ENCODE results near the gene KRT38. TPM values are rescaled to one million over a fixed set of nuclear protein-coding genes. Genes with fewer than 3 reads are reported as not detected.

KRT38 gene
- total and polyA plus RNA-seq, 4 donors = not detected

Small RNAs within 50 kb of the gene (small RNA-seq; reads per million reads assigned to genes)
- 0.40 reads per million, percentile 44 among the genes with 10 or more reads in this experiment for gene RNU2-32P

Other genes starting within 250 kb of the KRT38 start
- not detected for gene KRTAP9-2, start 214.3 kb downstream of the KRT38 start, total RNA-seq
- gene KRTAP9-2, start 214.3 kb downstream of the KRT38 start, polyA plus RNA-seq = not detected
- gene KRTAP9-3, start 208.5 kb downstream of the KRT38 start, total RNA-seq = not detected
- not detected for gene KRTAP9-3, start 208.5 kb downstream of the KRT38 start, polyA plus RNA-seq
- not detected for gene KRTAP9-8, start 203.0 kb downstream of the KRT38 start, total RNA-seq
- gene KRTAP9-8, start 203.0 kb downstream of the KRT38 start, polyA plus RNA-seq = not detected
- gene KRTAP9-4, start 191.3 kb downstream of the KRT38 start, total RNA-seq = not detected
- gene KRTAP9-4, start 191.3 kb downstream of the KRT38 start, polyA plus RNA-seq = not detected
- not detected for gene KRTAP9-9, start 185.6 kb downstream of the KRT38 start, total RNA-seq
- not detected for gene KRTAP9-9, start 185.6 kb downstream of the KRT38 start, polyA plus RNA-seq
- not detected for gene KRTAP9-6, start 175.6 kb downstream of the KRT38 start, total RNA-seq
- gene KRTAP9-6, start 175.6 kb downstream of the KRT38 start, polyA plus RNA-seq = not detected
- not detected for gene KRTAP9-7, start 165.3 kb downstream of the KRT38 start, total RNA-seq
- gene KRTAP9-7, start 165.3 kb downstream of the KRT38 start, polyA plus RNA-seq = not detected
- gene KRTAP29-1, start 138.1 kb downstream of the KRT38 start, total RNA-seq = not detected
- not detected for gene KRTAP29-1, start 138.1 kb downstream of the KRT38 start, polyA plus RNA-seq
- gene KRTAP16-1, start 131.7 kb downstream of the KRT38 start, total RNA-seq = not detected
- gene KRTAP16-1, start 131.7 kb downstream of the KRT38 start, polyA plus RNA-seq = not detected
- not detected for gene KRTAP17-1, start 125.3 kb downstream of the KRT38 start, total RNA-seq
- not detected for gene KRTAP17-1, start 125.3 kb downstream of the KRT38 start, polyA plus RNA-seq
- not detected for gene KRT33A, start 90.2 kb downstream of the KRT38 start, total RNA-seq
- gene KRT33A, start 90.2 kb downstream of the KRT38 start, polyA plus RNA-seq = not detected
- gene KRT33B, start 71.2 kb downstream of the KRT38 start, total RNA-seq = not detected
- gene KRT33B, start 71.2 kb downstream of the KRT38 start, polyA plus RNA-seq = not detected
- gene KRT34, start 58.7 kb downstream of the KRT38 start, total RNA-seq = not detected
- not detected for gene KRT34, start 58.7 kb downstream of the KRT38 start, polyA plus RNA-seq
- gene KRT31, start 43.4 kb downstream of the KRT38 start, total RNA-seq = not detected
- gene KRT31, start 43.4 kb downstream of the KRT38 start, polyA plus RNA-seq = not detected
- not detected for gene KRT37, start 16.4 kb downstream of the KRT38 start, total RNA-seq
- gene KRT37, start 16.4 kb downstream of the KRT38 start, polyA plus RNA-seq = not detected
- gene KRT32, start 26.4 kb upstream of the KRT38 start, total RNA-seq = not detected
- gene KRT32, start 26.4 kb upstream of the KRT38 start, polyA plus RNA-seq = not detected
- gene KRT35, start 40.2 kb upstream of the KRT38 start, total RNA-seq = not detected
- gene KRT35, start 40.2 kb upstream of the KRT38 start, polyA plus RNA-seq = not detected
- gene KRT36, start 48.9 kb upstream of the KRT38 start, total RNA-seq = under 1 TPM in 1 of 2 donors, not detected in 1; 0.05 TPM
- gene KRT36, start 48.9 kb upstream of the KRT38 start, polyA plus RNA-seq = not detected
- 1 to 10 TPM in 1 of 2 donors, not detected in 1; 3.7 TPM for gene KRT13, start 64.6 kb upstream of the KRT38 start, total RNA-seq
- 1 to 10 TPM in 1 of 2 donors, under 1 TPM in 1; 0.13 to 2.8 TPM for gene KRT13, start 64.6 kb upstream of the KRT38 start, polyA plus RNA-seq
- not detected for gene KRT15, start 77.9 kb upstream of the KRT38 start, total RNA-seq
- under 1 TPM in 1 of 2 donors, not detected in 1; 0.14 TPM for gene KRT15, start 77.9 kb upstream of the KRT38 start, polyA plus RNA-seq
- gene KRT19, start 87.3 kb upstream of the KRT38 start, total RNA-seq = 1 to 10 TPM; 3.1 to 3.4 TPM
- gene KRT19, start 87.3 kb upstream of the KRT38 start, polyA plus RNA-seq = 1 to 10 TPM; 3.8 to 5.8 TPM
- not detected for gene KRT9, start 131.1 kb upstream of the KRT38 start, total RNA-seq
- not detected for gene KRT9, start 131.1 kb upstream of the KRT38 start, polyA plus RNA-seq
- not detected for gene KRT14, start 145.9 kb upstream of the KRT38 start, total RNA-seq
- not detected for gene KRT14, start 145.9 kb upstream of the KRT38 start, polyA plus RNA-seq
- gene KRT16, start 171.8 kb upstream of the KRT38 start, total RNA-seq = not detected
- not detected for gene KRT16, start 171.8 kb upstream of the KRT38 start, polyA plus RNA-seq
- gene KRT17, start 183.6 kb upstream of the KRT38 start, total RNA-seq = not detected
- gene KRT17, start 183.6 kb upstream of the KRT38 start, polyA plus RNA-seq = under 1 TPM in 1 of 2 donors, not detected in 1; 0.15 TPM
- 10 to 100 TPM; 56.5 to 61.0 TPM for gene EIF1, start 247.9 kb upstream of the KRT38 start, total RNA-seq
- 100 to 1,000 TPM; 258 to 755 TPM for gene EIF1, start 247.9 kb upstream of the KRT38 start, polyA plus RNA-seq